Activated CD8-positive, alpha-beta memory T cell treated with anti-CD3 and anti-CD28 coated beads for 4 hours (primary cell): ENCODE data around the gene NGEF.
"Not testable (repeated sequence)": the region's sequence is repeated elsewhere in the genome, so short reads cannot be mapped to it uniquely, and the experiment has no call there.

Experiments
- DNase-seq, 2 donors: peaks; one replicate each; pipeline ENCODE4 v3.0.0-alpha.2; 2020; ENCODE audit warnings: low read depth in 2 of 2

The NGEF gene

DNA sequence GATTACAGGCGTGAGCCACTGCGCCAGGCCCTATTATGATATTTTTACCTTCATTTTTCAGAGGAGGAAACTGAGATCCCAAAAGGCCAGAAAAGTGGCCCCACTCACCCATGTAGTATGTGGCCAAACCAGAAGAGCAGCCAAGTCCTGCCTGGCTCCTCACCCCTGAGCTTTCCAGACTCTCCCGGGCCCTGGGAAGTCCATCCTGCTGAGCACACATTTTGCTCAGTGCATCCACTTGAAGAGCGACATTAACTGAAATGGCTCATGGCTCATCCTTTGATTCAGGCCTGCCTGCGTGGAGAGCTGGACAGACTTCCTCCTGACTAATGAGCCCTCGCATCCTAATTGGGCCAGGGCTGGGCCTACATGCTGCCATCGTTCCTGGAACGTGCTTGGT lies 9.5 kb upstream of the NGEF start:
- no peak for DNase-seq

DNA sequence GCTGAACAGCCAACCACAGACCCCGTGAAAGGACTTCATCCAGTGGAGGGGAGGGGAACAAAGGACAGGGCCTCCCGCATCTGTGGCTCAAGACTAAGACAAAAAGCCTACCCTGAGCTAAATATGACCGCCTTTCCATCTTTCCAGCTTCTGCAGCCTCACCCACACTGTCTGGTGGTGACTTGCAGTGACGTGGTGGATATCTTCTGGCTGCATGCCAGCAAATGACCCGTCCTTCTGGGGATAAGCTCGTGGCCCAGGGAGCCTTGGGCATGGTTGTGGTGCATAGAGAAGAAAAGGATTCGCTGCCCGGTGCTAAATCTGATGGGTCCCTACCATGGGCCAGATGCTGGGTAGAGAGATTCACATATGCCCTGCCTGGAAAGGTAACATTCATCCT lies 8.7 kb upstream of the NGEF start:
- DNase-seq: no peak

DNA sequence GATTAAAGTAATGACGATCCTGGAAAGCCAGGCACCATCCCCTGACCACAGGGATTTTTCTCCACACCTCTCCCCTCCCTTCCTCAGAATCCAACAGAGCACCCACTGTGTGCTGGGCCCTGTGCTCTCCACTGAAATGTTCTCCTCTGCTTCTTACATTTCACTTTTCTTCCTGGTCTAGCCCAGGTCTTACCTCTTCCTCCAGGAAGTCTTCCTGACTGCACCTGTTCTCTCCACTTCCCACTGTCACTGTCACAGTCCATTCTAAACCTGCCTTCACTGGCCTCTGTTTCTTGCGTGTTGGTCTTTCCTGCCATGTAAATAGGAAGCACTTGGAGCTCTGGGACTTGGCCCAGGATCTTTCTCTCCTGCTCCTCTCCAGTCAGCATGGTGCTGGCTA lies 7.4 kb upstream of the NGEF start:
- no peak for DNase-seq

DNA sequence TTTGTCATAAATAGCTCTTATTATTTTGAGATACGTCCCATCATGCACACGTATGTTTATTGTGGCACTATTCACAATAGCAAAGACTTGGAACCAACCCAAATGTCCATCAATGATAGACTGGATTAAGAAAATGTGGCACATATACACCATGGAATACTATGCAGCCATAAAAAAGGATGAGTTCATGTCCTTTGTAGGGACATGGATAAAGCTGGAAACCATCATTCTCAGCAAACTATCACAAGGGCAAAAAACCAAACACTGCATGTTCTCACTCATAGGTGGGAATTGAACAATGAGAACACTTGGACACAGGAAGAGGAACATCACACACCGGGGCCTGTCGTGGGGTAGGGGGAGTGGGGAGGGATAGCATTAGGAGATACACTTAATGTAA lies 6.6 kb upstream of the NGEF start:
- DNase-seq: not testable (repeated sequence)

DNA sequence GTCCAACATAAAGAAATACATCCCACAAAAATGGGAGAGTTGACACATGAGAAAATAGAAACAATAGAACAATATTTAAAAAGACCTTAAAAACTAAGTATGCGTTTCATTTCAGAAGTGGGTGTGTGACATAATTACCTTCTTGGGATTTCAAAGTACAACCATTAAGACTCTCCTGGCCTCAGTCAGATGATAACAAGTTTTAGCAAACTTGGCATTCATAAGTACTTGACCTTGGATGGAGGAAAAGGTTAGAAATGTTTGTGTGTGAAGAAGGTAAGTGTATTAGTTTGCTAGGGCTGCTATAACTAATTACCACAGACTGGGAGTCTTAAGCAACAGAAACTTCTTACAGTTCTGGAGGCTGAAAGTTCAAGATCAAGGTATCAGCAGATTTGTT lies 4.9 kb upstream of the NGEF start:
- DNase-seq: no peak

DNA sequence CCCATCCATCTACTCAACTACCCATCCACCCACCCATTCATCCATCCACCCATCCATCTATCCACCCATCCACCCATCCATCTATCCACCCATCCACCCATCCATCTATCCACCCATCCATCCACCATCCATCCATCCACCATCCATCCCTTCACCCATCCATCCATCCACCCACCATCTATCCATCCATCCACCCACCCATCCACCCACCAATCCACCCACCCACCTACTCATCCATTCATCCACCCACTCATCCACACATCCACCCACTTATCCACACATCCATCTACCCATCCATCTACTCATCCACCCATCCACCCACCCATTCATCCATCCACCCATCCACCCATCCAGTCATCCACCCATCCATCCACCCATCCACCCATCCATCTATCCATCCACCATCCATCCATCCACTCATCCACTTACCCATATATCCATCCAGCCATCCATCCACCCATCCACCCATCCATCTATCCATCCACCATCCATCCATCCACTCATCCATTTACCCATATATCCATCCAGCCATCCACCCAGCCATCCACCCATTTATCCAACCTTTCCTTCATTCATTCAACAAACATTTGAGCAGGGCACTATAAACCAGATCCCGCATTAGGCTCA lies 2.1 kb upstream of the NGEF start:
- no peak for DNase-seq

DNA sequence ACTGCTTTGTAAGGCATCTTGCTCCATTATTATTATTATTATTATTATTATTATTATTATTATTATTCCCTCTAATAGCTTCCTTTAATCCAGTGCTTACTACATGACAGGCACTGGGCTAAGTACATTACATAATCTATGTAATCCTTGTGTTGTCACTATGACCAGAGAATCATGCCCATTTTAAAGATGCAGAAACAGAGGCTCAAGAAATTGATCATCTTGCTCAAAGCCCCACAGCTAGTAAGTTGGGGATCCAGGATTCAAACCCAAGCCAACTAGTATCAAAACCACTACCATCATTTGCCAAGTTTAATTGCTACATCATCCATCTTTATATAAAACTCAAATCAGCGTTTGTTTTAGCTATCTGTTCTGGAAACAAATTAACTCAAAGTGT lies 594 bp upstream of the NGEF start:
- DNase-seq: no peak

DNA sequence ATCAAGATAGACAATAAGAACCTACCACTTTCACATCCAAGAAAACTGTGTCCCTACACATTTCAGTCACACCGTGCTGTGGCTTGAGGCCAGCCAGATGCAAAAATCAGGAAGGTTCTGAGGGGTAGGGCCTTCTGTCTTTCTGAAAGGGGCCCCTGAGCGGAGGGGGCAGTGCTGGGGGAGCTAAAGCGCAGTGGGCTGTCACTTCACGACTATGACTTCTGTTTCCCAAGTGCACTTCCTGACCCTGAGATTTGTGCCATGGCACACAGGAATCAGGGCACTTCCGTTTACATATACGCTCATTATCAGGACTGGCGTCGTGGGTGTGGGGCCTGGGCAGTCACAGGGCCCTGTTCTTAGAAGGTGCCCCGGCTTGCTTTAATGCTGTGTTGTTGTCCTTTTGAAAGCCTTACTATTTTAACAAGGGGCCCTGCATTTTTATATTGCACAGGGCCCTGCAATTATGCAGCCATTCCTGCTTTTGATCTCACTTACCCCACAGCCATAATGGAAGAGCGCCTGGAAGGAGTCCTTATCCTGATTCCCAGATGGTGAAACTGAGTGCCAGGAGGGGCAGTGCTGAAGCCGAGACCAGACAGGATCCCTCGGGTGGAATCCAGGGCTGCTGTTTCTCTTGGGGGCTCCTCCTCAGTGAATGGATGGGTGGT lies 620 bp downstream of the NGEF start:
- no peak for DNase-seq

DNA sequence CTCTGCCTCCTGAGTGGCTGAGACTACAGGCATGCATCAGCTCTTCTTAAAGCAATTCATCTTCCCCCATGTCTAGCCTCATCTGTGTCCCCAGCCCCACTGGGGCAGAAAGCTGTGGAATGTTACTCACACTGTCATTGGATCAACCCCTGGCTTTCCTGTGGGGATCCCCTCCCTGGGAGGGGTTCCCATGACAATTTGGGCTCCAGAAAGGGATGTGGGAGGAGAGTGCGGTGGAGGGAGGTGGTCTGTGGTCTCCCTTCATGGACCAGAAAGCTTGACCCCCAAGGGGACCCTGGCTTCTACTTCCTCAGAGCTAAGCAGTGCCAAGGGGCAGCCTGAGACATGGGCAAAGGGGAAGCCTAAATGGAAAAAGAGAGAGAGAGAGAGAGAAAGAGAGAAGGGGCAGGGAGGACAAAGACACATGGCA lies 1.3 kb downstream of the NGEF start:
- DNase-seq: no peak

DNA sequence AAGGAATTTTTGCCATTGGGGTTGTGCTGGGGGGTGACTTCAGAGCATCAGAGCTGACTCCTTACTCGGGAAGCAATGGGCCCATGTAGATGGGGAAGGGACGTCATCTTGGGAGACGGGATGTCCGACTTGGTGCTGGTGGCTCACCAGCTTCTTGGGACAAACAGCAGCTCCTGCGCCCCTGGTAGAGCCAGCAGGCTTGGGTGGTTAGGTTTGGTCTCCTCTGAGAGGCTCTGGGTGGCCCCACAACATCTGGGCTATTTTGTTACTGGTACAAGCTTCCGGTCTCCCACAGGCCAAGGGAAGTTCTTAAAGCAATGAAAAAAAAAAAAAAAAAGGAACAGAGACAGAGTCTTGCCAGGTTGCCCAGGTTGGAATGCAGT lies 1.8 kb downstream of the NGEF start:
- no peak for DNase-seq

DNA sequence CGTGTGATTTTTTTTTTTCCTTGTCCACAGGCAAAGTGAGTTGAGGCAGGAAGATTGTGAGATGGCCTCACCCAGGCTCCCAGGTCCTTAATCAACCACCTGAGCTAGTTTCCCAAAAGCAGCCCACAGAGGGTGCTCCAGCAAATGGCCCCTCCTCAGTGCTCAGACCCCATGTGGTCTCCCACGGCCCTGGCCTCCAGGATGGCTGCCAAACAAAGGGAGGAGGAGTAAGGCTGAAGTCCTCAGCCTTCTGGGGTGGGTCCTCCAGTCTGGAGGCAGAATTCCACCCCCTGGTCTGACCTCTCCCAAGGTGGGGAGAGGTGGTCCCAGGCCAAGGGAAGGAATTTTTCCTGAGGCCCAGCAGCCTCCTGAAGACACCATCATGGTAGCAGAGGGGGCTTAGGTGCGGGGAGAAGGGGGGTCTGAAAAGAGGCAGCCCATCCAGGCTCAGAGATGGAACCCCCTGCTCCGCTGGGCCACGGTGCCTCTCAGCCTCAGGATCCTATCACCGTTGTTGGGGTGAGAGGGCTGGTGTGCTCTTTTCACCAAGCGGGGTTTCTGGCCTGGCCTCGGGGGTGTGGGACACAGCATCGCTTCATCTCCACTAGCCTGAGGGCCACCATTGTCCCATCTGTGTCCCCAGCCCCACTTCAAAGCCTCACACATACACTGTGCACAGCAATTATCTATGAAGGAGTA lies 2.3 kb downstream of the NGEF start:
- DNase-seq: no peak

DNA sequence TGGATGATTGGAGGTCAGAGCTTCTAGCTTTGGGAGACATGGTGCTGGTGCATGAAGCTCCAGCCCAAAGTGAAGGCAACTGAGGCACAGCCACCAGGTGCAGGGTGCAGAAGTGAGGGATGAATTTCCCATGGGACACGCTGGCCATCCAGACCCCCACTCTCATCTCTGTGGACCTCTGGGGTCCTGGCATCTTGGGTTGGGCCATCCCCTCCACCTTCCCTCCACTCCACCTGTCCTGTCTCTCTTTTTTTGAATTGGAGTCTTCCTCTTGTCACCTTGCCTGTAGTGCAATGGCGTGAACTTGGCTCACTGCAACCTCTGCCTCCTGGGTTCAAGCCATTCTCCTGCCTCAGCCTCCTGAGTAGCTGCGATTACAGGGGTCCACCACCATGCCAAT lies 3.4 kb downstream of the NGEF start:
- DNase-seq: no peak

DNA sequence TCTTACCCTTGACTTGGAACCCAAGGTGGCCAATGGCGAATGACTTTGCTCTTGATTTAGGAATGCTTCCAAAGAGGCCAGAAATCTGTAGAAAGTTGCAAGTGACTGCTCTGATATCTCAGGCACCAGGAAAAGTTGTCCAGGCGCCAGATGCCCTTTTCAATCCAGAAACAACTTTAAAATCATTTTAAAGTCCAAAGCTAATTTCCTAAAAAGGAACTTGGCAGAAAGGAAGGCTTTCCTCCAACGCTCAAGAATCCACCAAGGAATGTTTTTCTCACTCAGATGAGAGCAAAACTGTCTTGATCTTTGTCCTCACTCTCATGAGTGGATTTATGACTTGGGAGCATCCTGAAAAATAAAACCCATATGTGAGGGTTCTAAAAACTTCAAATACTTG lies 5.3 kb downstream of the NGEF start:
- no peak for DNase-seq

DNA sequence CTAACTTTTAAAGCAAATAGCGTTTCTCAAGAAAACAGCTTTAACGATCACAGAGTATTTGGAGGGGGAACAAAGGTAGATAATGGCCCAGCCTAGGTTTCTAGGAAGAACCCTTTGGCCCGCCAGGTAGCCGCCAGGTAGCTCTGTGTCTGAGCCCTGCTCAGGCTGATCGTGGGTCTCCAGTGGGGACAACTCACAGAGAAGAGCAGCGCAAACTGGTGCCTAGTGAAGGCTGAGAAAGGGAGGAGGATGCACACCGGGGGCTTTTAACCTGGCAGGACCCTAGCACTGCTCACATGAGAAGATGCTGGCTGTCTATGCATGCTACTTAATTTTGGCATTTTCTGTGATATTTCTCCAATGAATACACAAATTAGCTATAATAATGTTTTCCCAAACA lies 5.8 kb downstream of the NGEF start:
- no peak for DNase-seq

DNA sequence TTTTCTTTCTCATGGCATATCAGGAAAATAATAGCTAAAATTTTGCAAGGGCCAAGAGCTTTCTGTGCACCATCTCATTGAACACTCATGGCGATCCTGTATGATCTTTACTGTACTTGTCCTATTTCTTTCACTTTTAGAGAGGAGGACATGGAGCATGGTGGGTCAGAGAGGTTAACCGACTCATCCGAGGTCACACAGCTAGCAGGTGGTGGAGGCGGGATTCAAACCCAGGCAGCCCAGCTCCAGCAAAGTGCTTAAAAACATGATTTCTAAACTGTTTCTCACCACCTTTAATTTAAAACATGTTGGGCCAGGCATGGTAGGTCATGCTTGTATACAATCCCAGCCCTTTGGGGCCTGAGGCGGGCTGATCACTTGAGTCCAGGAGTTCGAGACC lies 6.4 kb downstream of the NGEF start:
- no peak for DNase-seq

DNA sequence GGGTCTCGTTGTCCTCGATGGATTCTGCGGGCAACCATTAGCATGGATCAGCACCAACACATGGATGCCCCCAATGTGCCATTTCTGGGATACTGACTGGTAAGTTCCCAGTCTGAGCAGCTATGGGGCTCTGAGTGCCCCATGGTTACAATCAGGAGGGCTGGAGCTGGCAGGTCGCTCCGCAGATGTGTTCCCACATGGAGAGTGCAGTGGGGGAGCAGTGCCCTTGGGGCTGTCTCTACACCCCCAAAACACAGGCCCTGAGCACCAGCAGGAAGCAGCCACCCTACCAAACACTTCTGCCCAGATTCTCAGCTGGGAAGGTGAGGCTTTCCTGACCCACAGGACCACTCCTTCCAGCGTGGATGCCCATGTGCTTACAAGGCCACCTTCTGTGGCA lies 8.0 kb downstream of the NGEF start:
- no peak for DNase-seq

DNA sequence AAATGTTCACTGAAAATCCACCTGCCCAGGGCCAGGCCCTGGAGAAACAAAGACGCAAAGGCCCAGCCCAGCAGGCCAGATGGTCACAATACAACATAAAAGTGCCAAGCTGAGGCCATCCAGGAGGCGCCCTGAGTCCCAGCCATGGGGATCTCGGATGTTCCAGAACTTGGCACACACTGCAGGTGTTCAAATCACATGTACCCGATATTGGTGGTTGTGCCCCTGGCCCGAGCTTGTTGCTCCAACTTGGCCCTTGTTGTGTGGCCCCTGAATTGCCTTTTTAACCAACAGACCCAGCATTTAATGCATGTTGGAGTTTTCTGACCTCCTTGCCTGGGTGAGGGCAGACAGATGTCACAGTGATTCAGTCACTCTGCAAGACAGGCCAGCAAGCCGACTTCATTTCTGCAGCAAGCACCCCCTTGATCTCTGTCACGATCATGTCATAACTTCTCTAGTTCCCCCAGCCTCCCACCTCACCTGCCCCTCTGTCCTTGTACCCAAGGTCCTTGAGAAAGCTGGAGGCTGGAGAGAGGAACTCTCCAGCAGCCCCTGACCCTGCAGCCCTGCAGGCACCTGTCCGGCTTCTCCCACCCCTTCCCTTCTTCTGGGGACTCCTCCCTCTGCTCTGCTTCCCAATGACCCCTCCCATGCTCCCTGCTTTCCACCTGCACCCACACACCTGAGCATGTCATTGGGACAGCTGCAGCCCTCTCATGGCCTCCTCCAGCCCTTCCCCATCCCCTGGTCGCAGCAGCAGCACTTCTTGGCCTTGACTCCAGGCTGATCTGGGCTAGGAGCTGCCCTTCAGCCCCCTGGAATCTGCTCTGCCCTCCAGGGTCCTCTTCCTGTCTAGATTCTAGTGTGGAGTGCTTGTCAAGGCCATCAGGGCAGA lies 9.1 kb downstream of the NGEF start:
- no peak for DNase-seq

DNA sequence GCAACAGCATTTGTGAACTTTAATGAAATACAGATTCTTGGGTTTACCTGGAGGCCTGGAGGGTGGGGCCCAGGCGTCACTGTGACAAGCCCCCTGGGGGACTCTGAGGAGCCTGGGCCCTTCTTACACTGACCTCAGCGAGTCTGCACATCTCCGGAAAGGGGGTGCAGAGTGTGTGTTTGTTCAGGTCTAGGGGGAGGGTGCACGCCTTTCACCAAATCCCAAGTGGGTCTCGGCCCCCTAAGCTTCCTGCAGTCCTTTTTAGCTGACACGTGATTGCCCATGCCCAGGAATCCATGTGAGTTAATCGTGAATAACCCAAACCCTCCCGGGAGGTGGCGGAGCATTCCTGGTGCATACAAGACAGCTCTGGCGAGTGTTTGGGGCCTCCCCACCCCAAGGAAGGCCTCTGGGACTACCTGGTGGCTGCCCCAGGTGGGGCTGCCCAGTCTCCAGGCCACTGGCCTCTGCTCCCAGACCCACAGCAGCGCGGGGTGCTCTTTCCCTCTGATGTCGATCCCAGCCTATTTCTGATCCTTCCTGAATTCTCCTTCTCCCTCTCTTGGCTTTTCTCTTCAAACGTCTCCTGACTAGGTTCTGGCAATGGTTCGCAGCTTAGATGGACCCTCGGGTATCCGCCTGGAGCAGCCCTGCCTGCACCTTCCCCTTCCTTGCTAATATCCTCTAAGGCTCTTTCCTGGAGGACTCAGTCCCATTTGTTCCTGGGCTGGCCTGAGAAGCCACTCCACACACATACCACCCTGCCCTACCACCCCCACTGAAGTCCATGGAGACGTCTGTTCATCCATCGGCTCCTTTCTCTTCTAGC lies 10.0 kb downstream of the NGEF start:
- DNase-seq: no peak

DNA sequence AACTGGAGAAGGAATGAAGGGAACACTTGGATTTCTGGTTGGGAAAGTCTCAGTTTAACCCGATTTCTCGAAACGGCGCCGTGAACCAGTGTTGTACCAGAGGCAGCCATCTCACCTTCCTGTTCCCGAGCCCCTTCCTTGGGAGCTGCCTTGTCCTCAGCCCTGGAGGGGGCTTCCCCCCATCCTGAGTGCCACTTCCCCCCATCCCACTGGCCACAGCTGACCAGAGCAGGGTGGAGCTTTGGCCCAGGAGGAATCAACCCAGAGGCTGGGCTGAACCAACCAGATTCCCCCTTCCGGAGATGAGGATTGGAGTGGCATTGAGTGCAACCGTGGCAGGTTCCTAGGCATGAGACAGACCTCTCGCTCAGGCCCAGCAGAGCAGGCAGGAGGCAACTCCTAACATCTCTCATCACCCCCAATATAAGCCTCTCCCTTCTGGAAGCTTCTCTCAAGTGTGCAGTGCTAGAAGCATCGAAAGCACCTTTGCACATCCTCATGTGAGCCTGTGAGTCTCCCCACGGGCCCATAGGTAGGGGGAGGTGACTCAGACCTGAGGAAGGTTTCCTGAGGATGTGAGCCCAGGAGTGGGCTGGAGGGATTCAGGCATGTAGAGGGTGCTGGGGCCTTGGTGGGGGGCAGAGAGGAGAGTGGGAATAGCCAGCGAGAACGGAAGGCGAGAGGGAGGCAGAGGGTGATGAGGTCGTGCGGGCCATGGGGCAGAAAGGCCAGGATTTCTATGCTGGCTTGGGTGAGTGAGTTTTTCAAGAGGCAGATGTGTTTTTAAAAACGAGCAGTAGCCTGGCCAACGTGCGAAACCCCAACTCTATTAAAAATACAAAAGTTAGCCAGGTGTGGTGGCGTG lies 11.9 kb downstream of the NGEF start:
- DNase-seq: no peak

DNA sequence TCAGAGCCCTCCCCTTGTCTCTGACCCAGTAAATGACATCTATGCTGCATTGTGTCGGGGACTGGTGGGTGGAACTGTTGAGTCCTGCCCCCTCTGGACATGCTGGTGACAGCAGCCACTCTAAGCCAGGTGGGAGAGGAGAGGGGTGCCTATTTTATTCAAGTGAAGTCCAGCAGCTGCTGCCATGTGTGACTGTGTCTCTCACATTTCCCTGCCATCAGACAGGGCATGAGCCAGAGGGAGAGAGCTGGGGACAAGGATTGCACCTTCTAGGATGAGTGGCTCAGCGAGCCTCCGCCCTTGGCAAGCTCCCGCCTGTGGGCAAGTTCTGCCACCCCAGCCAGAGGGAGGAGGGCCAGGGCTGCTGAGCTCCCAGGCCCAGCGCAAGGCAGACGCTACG lies 13.7 kb downstream of the NGEF start:
- no peak for DNase-seq

DNA sequence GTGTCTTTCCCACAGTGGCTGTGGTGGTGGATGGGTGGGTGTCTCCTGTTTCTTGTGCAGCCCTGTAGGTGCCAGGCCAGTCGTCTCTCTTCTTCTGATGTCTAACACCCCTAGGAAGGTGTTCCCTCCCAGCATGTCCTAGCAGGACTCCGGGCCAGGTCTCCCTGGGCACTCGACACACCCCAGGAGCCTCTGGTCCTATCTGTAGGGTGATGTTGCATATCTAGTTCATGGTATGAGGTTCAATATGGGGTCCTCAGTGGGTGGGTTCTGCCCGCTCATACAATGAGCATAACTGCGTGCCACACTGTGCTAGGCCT lies 14.4 kb downstream of the NGEF start:
- no peak for DNase-seq
